AG08396 (cell line): ENCODE results near the gene SYTL4.

Experiments
- DNase-seq: peaks from one replicate; pipeline ENCODE4 v3.0.0; 2012; ENCODE audit warnings: low spot score, mixed read lengths

SYTL4 gene

DNA sequence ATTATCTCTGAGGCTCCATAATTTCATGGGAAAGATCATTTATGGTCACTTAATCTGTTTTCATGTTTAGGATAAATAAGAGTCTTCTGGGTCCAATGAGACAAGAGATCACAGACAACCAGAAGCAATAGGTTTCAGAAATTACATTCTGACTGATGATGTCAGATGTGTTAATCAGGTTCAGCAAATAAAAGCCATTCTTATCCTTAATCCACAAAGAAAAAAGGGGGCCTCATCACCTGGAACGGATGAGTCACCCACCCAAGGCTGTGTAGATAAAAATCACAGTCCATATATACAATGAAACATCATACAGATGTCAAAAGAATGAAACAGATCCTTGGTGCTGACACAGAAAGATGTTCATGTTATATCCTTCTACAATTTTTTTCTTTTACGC, 36.6 kb downstream of the SYTL4 start:
- DNase-seq: no peak

DNA sequence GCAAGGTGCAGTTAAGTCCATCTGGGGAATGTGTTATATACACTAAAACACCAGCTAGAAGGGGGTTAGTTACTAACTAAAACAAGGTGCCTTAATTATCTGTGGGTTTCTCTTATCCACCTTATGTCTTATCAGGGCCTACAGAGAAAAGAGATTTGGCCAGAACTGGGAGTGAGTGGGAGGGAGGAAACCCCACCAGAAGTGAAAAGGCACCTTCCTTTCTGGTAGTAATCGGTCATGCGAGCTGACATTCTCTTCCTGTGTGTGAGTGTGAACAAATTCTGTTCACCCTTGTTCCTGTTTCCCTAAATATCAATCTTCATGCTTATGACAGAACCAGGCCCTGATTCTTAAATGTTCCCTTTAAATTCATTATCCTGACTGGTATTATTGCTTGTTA, 44.4 kb downstream of the SYTL4 start:
- no peak for DNase-seq

DNA sequence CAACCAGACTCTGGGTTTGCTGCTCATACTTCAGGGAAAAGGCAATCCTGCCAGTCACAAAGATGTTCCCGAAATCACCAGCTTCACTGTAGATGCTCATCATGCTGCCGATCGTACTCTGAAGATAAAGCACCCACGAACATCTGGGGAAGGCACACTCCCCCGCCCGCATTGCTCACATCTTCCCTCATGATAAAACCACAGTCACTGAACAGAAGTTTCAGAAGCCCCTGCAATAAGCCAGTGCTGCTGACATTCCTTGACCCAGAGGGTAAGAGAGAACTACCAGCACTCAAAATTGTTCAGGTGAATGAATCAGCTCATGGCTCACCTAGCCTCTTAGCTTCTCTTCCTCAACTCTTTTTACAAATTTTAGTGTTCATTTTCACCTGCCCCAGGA, 44.8 kb downstream of the SYTL4 start:
- DNase-seq: no peak

GRCh38 chrX:100685997-100686305, 46.0 kb downstream of the SYTL4 start:
- DNase-seq: no peak

- DNase-seq: peak; percentile 65
Observed at GRCh38 chrX:100685284-100685996, 46.5 kb downstream of the SYTL4 start.

DNA sequence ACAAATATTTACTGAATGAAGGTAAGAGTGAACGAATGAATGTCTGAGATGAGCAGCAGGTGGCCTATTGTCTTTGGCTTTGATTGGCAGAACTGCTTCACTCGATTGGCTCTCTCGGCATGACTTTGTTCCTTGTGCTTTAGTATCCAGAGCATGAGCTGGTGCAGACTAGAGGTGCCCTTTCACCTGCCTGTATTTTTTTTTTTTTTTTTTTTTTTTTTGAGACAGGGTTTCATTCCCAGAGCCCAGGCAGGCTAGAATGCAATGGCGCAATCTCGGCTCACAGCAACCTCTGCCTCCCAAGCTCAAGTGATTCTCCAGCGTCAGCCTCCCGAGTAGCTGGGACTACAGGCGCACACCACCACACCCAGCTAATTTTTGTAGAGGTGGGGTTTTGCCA, 49.0 kb downstream of the SYTL4 start:
- no peak for DNase-seq

GRCh38 chrX:100681599-100681998, 50.3 kb downstream of the SYTL4 start:
- no peak for DNase-seq

GRCh38 chrX:100680756-100681155, 51.2 kb downstream of the SYTL4 start:
- no peak for DNase-seq

GRCh38 chrX:100677611-100678181, 54.2 kb downstream of the SYTL4 start:
- DNase-seq: no peak

DNA sequence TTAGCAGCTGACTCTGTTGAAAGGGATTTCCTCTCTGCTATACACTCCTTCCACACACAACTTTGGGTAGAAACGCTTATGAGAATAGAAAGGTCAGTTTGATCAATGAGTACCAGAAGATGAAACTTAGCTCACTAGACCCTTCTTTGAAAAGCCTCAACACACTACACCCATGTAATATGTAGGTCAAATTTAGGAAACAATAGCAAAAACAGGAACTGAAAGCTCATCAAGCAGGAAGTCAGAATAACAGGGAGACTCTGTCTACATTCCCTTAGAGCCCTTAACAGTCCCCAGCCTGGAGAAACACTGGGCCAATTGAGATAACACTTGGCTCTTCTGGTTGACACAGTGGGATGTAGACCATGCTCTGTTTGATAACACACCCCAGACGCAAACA, 57.2 kb downstream of the SYTL4 start:
- DNase-seq: no peak

DNA sequence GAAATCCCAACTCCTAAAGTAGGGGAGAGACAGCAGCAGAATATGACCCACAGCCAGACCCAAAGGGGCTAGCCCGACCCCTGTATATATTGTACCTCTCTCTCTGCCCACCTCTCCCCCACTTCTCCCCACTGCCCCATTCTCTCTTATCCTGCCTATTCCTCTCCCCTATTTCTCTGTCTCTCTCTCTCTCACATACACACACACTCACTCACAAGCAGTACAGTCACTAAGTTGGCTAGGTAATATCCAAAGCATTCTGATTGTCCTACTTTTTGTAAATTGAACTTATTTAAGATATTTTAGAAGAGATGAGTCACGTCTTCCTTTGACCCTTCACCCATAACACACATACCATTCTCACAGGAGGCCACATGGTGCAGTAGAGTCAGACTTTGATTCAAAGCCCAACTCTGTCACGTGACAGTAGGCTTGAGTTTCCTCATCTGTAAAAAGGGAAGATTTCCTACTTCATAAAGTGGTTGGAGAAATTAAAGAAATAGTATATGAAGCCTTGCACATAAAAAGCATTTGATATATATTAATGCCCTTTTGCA, 58.4 kb downstream of the SYTL4 start:
- peak; percentile 29 for DNase-seq

- no peak for DNase-seq
Observed at GRCh38 chrX:100672966-100673365, 59.0 kb downstream of the SYTL4 start.

GRCh38 chrX:100663642-100664041, 68.3 kb downstream of the SYTL4 start:
- no peak for DNase-seq

GRCh38 chrX:100662796-100663195, 69.1 kb downstream of the SYTL4 start:
- no peak for DNase-seq

DNA sequence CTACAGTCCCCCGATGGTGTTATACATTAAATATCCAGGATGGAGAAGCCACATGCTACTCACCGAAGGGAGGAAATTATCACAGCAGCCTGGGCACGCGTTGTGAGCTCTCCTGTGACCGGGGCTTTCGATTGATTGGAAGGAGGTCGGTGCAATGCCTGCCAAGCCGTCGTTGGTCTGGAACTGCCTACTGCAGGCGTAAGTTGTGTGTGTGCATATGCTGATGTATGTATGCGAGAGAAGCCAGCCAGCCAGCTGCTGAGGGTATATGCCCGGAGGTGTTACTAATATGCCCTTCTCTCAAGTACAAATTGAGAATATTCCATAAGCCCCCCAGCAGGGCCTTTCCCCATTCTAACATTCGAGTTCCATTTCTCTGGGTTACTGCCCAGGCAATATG, 69.8 kb downstream of the SYTL4 start:
- DNase-seq: no peak

- no peak for DNase-seq
Observed at GRCh38 chrX:100659431-100660137, 72.3 kb downstream of the SYTL4 start.

GRCh38 chrX:100658941-100659381, 73.0 kb downstream of the SYTL4 start:
- DNase-seq: no peak

DNA sequence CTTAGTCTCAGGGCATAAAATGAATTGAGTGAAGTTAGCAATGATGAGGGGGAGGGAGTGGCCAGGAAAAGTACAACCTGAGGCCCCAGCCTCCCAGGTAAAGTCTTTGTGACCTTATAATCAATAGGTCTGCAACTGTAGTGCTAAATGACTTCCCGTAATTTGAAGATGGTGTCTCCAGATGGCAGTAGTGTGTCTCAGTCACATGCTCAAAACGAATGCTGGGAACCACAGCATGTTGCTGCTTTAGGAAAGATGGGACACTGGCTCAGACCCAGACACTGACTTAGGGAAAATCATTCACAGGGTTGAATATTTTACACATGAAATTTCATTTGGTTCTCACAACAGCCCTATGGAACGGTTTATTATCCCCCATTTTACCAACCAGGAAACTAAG, 77.7 kb downstream of the SYTL4 start:
- no peak for DNase-seq

- DNase-seq: no peak
Observed at GRCh38 chrX:100652266-100652665, 79.7 kb downstream of the SYTL4 start.

DNA sequence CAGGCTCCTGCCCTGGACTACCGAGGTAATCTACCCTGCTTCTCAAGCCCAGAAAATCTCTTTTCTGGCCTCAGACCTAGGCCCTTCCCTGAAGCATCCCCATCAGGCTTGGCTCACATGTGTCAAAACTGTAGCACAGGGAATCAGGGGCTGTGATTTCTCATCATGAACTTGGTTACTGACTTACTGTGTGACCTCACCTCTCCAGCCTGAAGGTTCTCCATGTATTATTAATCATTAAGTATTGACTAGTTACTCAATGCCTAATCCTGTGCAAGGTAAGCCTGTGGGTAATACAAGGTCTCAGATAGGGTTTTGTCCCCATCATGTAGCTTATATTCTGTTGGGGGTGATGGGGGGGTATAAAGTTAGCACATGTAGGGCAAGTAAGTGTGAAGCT, 81.1 kb downstream of the SYTL4 start:
- DNase-seq: no peak

- peak; percentile 71 for DNase-seq
Observed at GRCh38 chrX:100649550-100650356, 82.2 kb downstream of the SYTL4 start.
